Stomach smooth muscle (tissue), 2 donors: Measurements from ENCODE around the gene SLC44A5.

Experiments
- H3K27ac ChIP-seq: one replicate; pipeline ENCODE4 v1.7.0; 2013; ENCODE audit warnings: mild to moderate bottlenecking, low read length, inconsistent platforms
- H3K27me3 ChIP-seq, 2 donors: one replicate each; pipeline ENCODE4 v1.7.0; 2013; ENCODE audit warnings: low read length in 2 of 2; ENCODE audit not compliant: insufficient read depth in 2 of 2, control insufficient read depth in 1 of 2
- H3K36me3 ChIP-seq, 2 donors: one replicate each; pipeline ENCODE4 v1.7.0; 2013; ENCODE audit warnings: low read length in 2 of 2; ENCODE audit not compliant: control insufficient read depth in 2 of 2, insufficient read depth in 2 of 2
- H3K4me1 ChIP-seq: one replicate; pipeline ENCODE4 v1.7.0; 2013; ENCODE audit warnings: low read length; ENCODE audit not compliant: control insufficient read depth, insufficient read depth
- H3K4me3 ChIP-seq, 2 donors: one replicate each; pipeline ENCODE4 v1.7.0; 2013; ENCODE audit warnings: low read length in 2 of 2
- H3K9ac ChIP-seq, 2 donors: one replicate each; pipeline ENCODE4 v1.7.0; 2013; ENCODE audit warnings: low read length in 2 of 2, mild to moderate bottlenecking in 1 of 2
- H3K9me3 ChIP-seq, 2 donors: one replicate each; pipeline ENCODE4 v1.7.0; 2013; ENCODE audit warnings: low read length in 2 of 2; ENCODE audit not compliant: control insufficient read depth in 2 of 2
- donor health status: healthy.
- donor health status: Pancreatic carcinoma.

The SLC44A5 gene

DNA sequence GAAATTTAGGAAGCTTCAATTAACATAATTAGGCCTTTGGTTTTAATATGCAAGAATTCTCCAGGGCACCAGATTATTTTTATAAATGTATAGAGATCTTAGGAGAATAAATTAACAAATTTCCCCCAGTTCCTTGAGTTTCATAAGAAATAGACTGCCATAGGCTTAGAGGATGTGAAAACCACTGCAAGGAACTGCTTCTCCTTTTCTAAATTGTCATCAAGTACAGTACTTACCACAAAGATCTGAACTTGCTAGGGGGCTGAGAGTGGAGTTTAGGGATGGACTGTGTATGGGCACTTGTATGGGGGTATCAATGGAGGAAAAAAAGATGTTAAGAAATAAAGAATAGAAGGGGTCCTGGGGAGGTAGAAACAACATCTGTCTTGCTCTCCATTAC lies 445.6 kb downstream of the SLC44A5 start:
- Histone ChIP-seq H3K27ac (no peak overlapping the region), H3K9ac (no peak overlapping the region), H3K4me3 (no peak overlapping the region), H3K27me3 (no peaks in the 10 kb centered on the region), H3K9me3 (no peaks in the 10 kb centered on the region), H3K4me1 (no peaks in the 10 kb centered on the region), H3K36me3 (no peaks in the 10 kb centered on the region)

- Histone ChIP-seq H3K9me3 (no peaks in the 10 kb centered on the region), H3K27ac (no peak overlapping the region), H3K27me3 (no peaks in the 10 kb centered on the region), H3K4me3 (no peak overlapping the region), H3K9ac (no peak overlapping the region), H3K36me3 (no peaks in the 10 kb centered on the region), H3K4me1 (no peaks in the 10 kb centered on the region)
These were observed 451.8 kb downstream of the SLC44A5 start for GRCh38 chr1:75159154-75159553.
